Measurements from ENCODE around the gene ANKRD12. TPM values are rescaled to one million over a fixed set of nuclear protein-coding genes. Genes with fewer than 3 reads are reported as not detected.
"Not testable (repeated sequence)": the region's sequence is repeated elsewhere in the genome, so short reads cannot be mapped to it uniquely, and the experiment has no call there.

The ANKRD12 gene
- 42.6 TPM for polyA plus RNA-seq (2013, experiment 1 of 2)
- polyA plus RNA-seq (2013, experiment 2 of 2): 44.5 TPM

GRCh38 chr18:9136315-9137155 is at the start of gene ANKRD12:
Gene ANKRD12 (plus strand): TSS chr18:9136781. CDS start chr18:9182433, 45,652 bp downstream.
- H3K18ac ChIP-seq (ENCODE audit: low read length): peak within 1 kb of the TSS; percentile 100
- H3K14ac ChIP-seq (ENCODE audit: low read length): peak within 1 kb of the TSS; percentile 94
- peak within 1 kb of the TSS; percentile 96 to 97 for H3K4me3 ChIP-seq (ENCODE audit: low read length in 2 of 2)
- peak; percentile 97 for DNase-seq (ENCODE audit: low spot score)
- H3K9ac ChIP-seq (ENCODE audit: low read depth, low read length, poor library complexity): peak within 1 kb of the TSS; percentile 97
- peak within 1 kb of the TSS; percentile 83 for H2BK15ac ChIP-seq (ENCODE audit: low read length)
- no peaks in the 10 kb centered on the region for H3K27me3 ChIP-seq (ENCODE audit: control insufficient read depth in 3 of 3, insufficient read depth in 3 of 3, low read depth in 1 of 3, low read length in 3 of 3)
- H3K79me1 ChIP-seq (ENCODE audit: low read depth, low read length): peaks cover 5% of the 10 kb centered on the region
- H3K23ac ChIP-seq (ENCODE audit: low read depth, low read length, poor library complexity): peak within 1 kb of the TSS; percentile 98
- no peak within 1 kb of the TSS for H2BK12ac ChIP-seq (ENCODE audit: low read length)
- WGBS, 2 donors (ENCODE audit: extremely low coverage in 2 of 2, insufficient read length in 2 of 2, insufficient replicate concordance in 1 of 2): no CpG with 5 or more reads among the region's 95 CpGs
- peak within 1 kb of the TSS; percentile 82 for H2BK5ac ChIP-seq (ENCODE audit: low read length)
- H3K4me1 ChIP-seq (ENCODE audit: control insufficient read depth in 2 of 2, insufficient read depth in 1 of 2, low read depth in 1 of 2, low read length in 2 of 2): peaks cover 1 to 16% of the 10 kb centered on the region in 2 donors
- peaks cover 7 to 43% of the 10 kb centered on the region in 2 donors for H3K36me3 ChIP-seq (replicated peaks in 1 of 2; ENCODE audit: control insufficient read depth in 2 of 2, insufficient read depth in 2 of 2, low read length in 2 of 2)
- peak within 1 kb of the TSS; percentile 9 for H2AK5ac ChIP-seq (ENCODE audit: low read depth, low read length)
- H3K9me3 ChIP-seq (replicated peaks in 1 of 2; ENCODE audit: control insufficient read depth in 2 of 2, insufficient read depth in 1 of 2, low read depth in 1 of 2, low read length in 2 of 2): no peaks in the 10 kb centered on the region
- H3K4me2 ChIP-seq (ENCODE audit: insufficient read depth, low read length, poor library complexity, severe bottlenecking): peak within 1 kb of the TSS; percentile 87
- H3K27ac ChIP-seq (replicated peaks; ENCODE audit: low read length): peak within 1 kb of the TSS; percentile 99
- H3K4ac ChIP-seq (ENCODE audit: low read length): no peak within 1 kb of the TSS
- peak within 1 kb of the TSS; percentile 85 for H4K91ac ChIP-seq (ENCODE audit: low read depth, low read length, poor library complexity)
- no peak within 1 kb of the TSS for H4K8ac ChIP-seq (ENCODE audit: low read depth, low read length)
- H2AFZ ChIP-seq (ENCODE audit: low read length): peak within 1 kb of the TSS; percentile 99
- no peak within 1 kb of the TSS for H2BK120ac ChIP-seq (ENCODE audit: low read depth, low read length)

DNA sequence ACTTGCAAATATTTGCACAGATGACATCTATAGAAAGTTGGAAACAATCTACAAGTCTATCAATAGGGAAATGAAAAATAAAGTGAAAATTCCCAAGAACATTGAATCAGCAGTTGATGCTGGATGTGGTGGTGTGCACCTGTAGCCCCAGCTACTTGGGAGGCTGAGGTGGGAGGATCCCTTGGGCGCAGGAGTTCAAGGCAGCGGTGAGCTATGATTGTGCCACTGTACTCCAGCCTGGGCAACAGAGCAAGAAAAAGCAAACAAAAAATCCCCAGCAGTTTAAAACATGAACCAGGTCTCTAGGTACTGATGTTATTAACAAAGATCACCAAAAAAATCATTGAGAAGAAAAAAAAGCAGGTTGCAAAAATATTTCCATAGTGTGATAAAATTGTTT is 49.4 kb upstream of the ANKRD12 start:
- Histone ChIP-seq H3K36me3 (replicated peaks in 1 of 2; ENCODE audit: control insufficient read depth in 2 of 2, insufficient read depth in 2 of 2, low read length in 2 of 2) (no peaks in the 10 kb centered on the region), H2BK120ac (ENCODE audit: low read depth, low read length) (no peak overlapping the region), H3K9me3 (replicated peaks in 1 of 2; ENCODE audit: control insufficient read depth in 2 of 2, insufficient read depth in 1 of 2, low read depth in 1 of 2, low read length in 2 of 2) (no peaks in the 10 kb centered on the region), H4K91ac (ENCODE audit: low read depth, low read length, poor library complexity) (no peak overlapping the region), H3K27ac (replicated peaks; ENCODE audit: low read length) (no peak overlapping the region), H2AFZ (ENCODE audit: low read length) (no peak overlapping the region), H3K4me3 (ENCODE audit: low read length in 2 of 2) (no peak overlapping the region), H4K8ac (ENCODE audit: low read depth, low read length) (no peak overlapping the region), H3K4me2 (ENCODE audit: insufficient read depth, low read length, poor library complexity, severe bottlenecking) (no peak overlapping the region), H2BK15ac (ENCODE audit: low read length) (no peak overlapping the region), H3K18ac (ENCODE audit: low read length) (no peak overlapping the region), H2BK12ac (ENCODE audit: low read length) (no peak overlapping the region), H3K23ac (ENCODE audit: low read depth, low read length, poor library complexity) (no peak overlapping the region), H3K4ac (ENCODE audit: low read length) (no peak overlapping the region), H2BK5ac (ENCODE audit: low read length) (no peak overlapping the region), H3K79me1 (ENCODE audit: low read depth, low read length) (no peaks in the 10 kb centered on the region), H3K14ac (ENCODE audit: low read length) (no peak overlapping the region), H3K4me1 (ENCODE audit: control insufficient read depth in 2 of 2, insufficient read depth in 1 of 2, low read depth in 1 of 2, low read length in 2 of 2) (no peaks in the 10 kb centered on the region), H3K27me3 (ENCODE audit: control insufficient read depth in 3 of 3, insufficient read depth in 3 of 3, low read depth in 1 of 3, low read length in 3 of 3) (no peaks in the 10 kb centered on the region), H3K9ac (ENCODE audit: low read depth, low read length, poor library complexity) (no peak overlapping the region), H2AK5ac (ENCODE audit: low read depth, low read length) (no peak overlapping the region)
- WGBS, 2 donors (ENCODE audit: extremely low coverage in 2 of 2, insufficient read length in 2 of 2, insufficient replicate concordance in 1 of 2): no CpG with 5 or more reads among the region's 2 CpGs
- no peak for DNase-seq (ENCODE audit: low spot score)

DNA sequence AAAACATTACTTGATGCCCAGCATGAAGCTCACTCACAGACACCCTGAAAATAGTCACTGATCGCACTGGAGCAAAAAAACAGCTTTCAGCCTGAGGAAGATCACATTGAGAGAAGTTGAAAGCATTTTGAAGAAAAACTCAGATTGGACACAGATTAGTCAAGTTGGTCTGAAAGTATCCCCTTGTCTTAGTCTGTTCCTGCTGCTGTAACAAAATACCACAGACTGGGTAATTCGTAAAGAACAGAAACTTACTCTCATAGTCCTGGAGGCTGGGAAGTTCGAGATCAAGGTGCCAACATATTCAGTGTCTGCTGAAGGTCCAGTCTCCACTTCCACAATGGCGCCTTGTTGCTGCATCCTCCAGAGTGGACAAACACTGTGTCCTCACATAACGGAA is 48.3 kb upstream of the ANKRD12 start:
- DNase-seq (ENCODE audit: low spot score): no peak
- Histone ChIP-seq H4K91ac (ENCODE audit: low read depth, low read length, poor library complexity) (no peak overlapping the region), H2AK5ac (ENCODE audit: low read depth, low read length) (no peak overlapping the region), H3K4me3 (ENCODE audit: low read length in 2 of 2) (no peak overlapping the region), H3K4me1 (ENCODE audit: control insufficient read depth in 2 of 2, insufficient read depth in 1 of 2, low read depth in 1 of 2, low read length in 2 of 2) (no peaks in the 10 kb centered on the region), H3K36me3 (replicated peaks in 1 of 2; ENCODE audit: control insufficient read depth in 2 of 2, insufficient read depth in 2 of 2, low read length in 2 of 2) (no peaks in the 10 kb centered on the region), H4K8ac (ENCODE audit: low read depth, low read length) (no peak overlapping the region), H2BK15ac (ENCODE audit: low read length) (no peak overlapping the region), H3K4me2 (ENCODE audit: insufficient read depth, low read length, poor library complexity, severe bottlenecking) (no peak overlapping the region), H3K4ac (ENCODE audit: low read length) (no peak overlapping the region), H3K14ac (ENCODE audit: low read length) (no peak overlapping the region), H3K9me3 (replicated peaks in 1 of 2; ENCODE audit: control insufficient read depth in 2 of 2, insufficient read depth in 1 of 2, low read depth in 1 of 2, low read length in 2 of 2) (no peaks in the 10 kb centered on the region), H3K9ac (ENCODE audit: low read depth, low read length, poor library complexity) (no peak overlapping the region), H3K27ac (replicated peaks; ENCODE audit: low read length) (no peak overlapping the region), H2AFZ (ENCODE audit: low read length) (no peak overlapping the region), H3K23ac (ENCODE audit: low read depth, low read length, poor library complexity) (no peak overlapping the region), H3K27me3 (ENCODE audit: control insufficient read depth in 3 of 3, insufficient read depth in 3 of 3, low read depth in 1 of 3, low read length in 3 of 3) (no peaks in the 10 kb centered on the region), H3K79me1 (ENCODE audit: low read depth, low read length) (no peaks in the 10 kb centered on the region), H2BK120ac (ENCODE audit: low read depth, low read length) (no peak overlapping the region), H2BK12ac (ENCODE audit: low read length) (no peak overlapping the region), H2BK5ac (ENCODE audit: low read length) (no peak overlapping the region), H3K18ac (ENCODE audit: low read length) (no peak overlapping the region)
- WGBS, 2 donors (ENCODE audit: extremely low coverage in 2 of 2, insufficient read length in 2 of 2, insufficient replicate concordance in 1 of 2): no CpG with 5 or more reads among the region's 5 CpGs

GRCh38 chr18:9088727-9089126 is 47.9 kb upstream of the ANKRD12 start:
- H3K79me1 ChIP-seq (ENCODE audit: low read depth, low read length); H3K18ac ChIP-seq (ENCODE audit: low read length); H3K27me3 ChIP-seq (ENCODE audit: control insufficient read depth in 3 of 3, insufficient read depth in 3 of 3, low read depth in 1 of 3, low read length in 3 of 3); H2AK5ac ChIP-seq (ENCODE audit: low read depth, low read length); H2BK120ac ChIP-seq (ENCODE audit: low read depth, low read length); DNase-seq (ENCODE audit: low spot score); H2BK12ac ChIP-seq (ENCODE audit: low read length); H3K4ac ChIP-seq (ENCODE audit: low read length); H3K4me2 ChIP-seq (ENCODE audit: insufficient read depth, low read length, poor library complexity, severe bottlenecking); H4K8ac ChIP-seq (ENCODE audit: low read depth, low read length); H2BK15ac ChIP-seq (ENCODE audit: low read length); H3K36me3 ChIP-seq (replicated peaks in 1 of 2; ENCODE audit: control insufficient read depth in 2 of 2, insufficient read depth in 2 of 2, low read length in 2 of 2); H3K27ac ChIP-seq (replicated peaks; ENCODE audit: low read length); H3K4me1 ChIP-seq (ENCODE audit: control insufficient read depth in 2 of 2, insufficient read depth in 1 of 2, low read depth in 1 of 2, low read length in 2 of 2); H3K23ac ChIP-seq (ENCODE audit: low read depth, low read length, poor library complexity); H3K4me3 ChIP-seq (ENCODE audit: low read length in 2 of 2); H2AFZ ChIP-seq (ENCODE audit: low read length); H3K9ac ChIP-seq (ENCODE audit: low read depth, low read length, poor library complexity); H3K9me3 ChIP-seq (replicated peaks in 1 of 2; ENCODE audit: control insufficient read depth in 2 of 2, insufficient read depth in 1 of 2, low read depth in 1 of 2, low read length in 2 of 2); H2BK5ac ChIP-seq (ENCODE audit: low read length); H4K91ac ChIP-seq (ENCODE audit: low read depth, low read length, poor library complexity); H3K14ac ChIP-seq (ENCODE audit: low read length): not testable (repeated sequence)
- WGBS, 2 donors (ENCODE audit: extremely low coverage in 2 of 2, insufficient read length in 2 of 2, insufficient replicate concordance in 1 of 2): no CpG with 5 or more reads among the region's 2 CpGs

Measured in neuronal stem cell (in vitro differentiated cells).